ENCODE data around the gene ALOX15.

ALOX15 gene

GRCh38 chr17:4676791-4677190 lies 35.3 kb upstream of the ALOX15 start:
- no peaks in the 10 kb centered on the region for H3K4me1 ChIP-seq (ENCODE audit: control insufficient read depth in 1 of 2, insufficient read depth in 1 of 2, low read depth in 1 of 2, low read length in 1 of 2)
- no peaks in the 10 kb centered on the region for H3K27me3 ChIP-seq
- H3K27ac ChIP-seq: no peak overlapping the region
- H3K9me3 ChIP-seq: no peaks in the 10 kb centered on the region
- peaks cover 32% of the 10 kb centered on the region for H3K36me3 ChIP-seq
- TF ChIP-seq CTCF (IDR thresholded peaks at IDR 0.05): no peak
- no peak overlapping the region for H3K4me3 ChIP-seq (ENCODE audit: low read depth in 1 of 2, low read length in 1 of 2)

- H3K9me3 ChIP-seq: no peaks in the 10 kb centered on the region
- TF ChIP-seq CTCF (IDR thresholded peaks at IDR 0.05): no peak
- peaks cover 32% of the 10 kb centered on the region for H3K36me3 ChIP-seq
- H3K4me3 ChIP-seq (ENCODE audit: low read depth in 1 of 2, low read length in 1 of 2): no peak overlapping the region
- H3K27ac ChIP-seq: no peak overlapping the region
- H3K27me3 ChIP-seq: no peaks in the 10 kb centered on the region
- no peaks in the 10 kb centered on the region for H3K4me1 ChIP-seq (ENCODE audit: control insufficient read depth in 1 of 2, insufficient read depth in 1 of 2, low read depth in 1 of 2, low read length in 1 of 2)
Measured at GRCh38 chr17:4675791-4676190, 34.3 kb upstream of the ALOX15 start.

- Histone ChIP-seq H3K4me3 (ENCODE audit: low read depth in 1 of 2, low read length in 1 of 2) (no peak overlapping the region), H3K27me3 (no peaks in the 10 kb centered on the region), H3K9me3 (no peaks in the 10 kb centered on the region), H3K4me1 (ENCODE audit: control insufficient read depth in 1 of 2, insufficient read depth in 1 of 2, low read depth in 1 of 2, low read length in 1 of 2) (no peaks in the 10 kb centered on the region), H3K27ac (no peak overlapping the region), H3K36me3 (peaks cover 32% of the 10 kb centered on the region)
- no peak for TF ChIP-seq CTCF (IDR thresholded peaks at IDR 0.05)
Measured at GRCh38 chr17:4674685-4674998, 33.2 kb upstream of the ALOX15 start.

- Histone ChIP-seq H3K27me3 (no peaks in the 10 kb centered on the region), H3K9me3 (no peaks in the 10 kb centered on the region), H3K36me3 (peaks cover 32% of the 10 kb centered on the region), H3K4me1 (ENCODE audit: control insufficient read depth in 1 of 2, insufficient read depth in 1 of 2, low read depth in 1 of 2, low read length in 1 of 2) (no peaks in the 10 kb centered on the region), H3K27ac (no peak overlapping the region), H3K4me3 (ENCODE audit: low read depth in 1 of 2, low read length in 1 of 2) (no peak overlapping the region)
- no peak for TF ChIP-seq CTCF (IDR thresholded peaks at IDR 0.05)
Measured at GRCh38 chr17:4673986-4674684, 32.7 kb upstream of the ALOX15 start.

- Histone ChIP-seq H3K4me3 (ENCODE audit: low read depth in 1 of 2, low read length in 1 of 2) (no peak overlapping the region), H3K4me1 (ENCODE audit: control insufficient read depth in 1 of 2, insufficient read depth in 1 of 2, low read depth in 1 of 2, low read length in 1 of 2) (no peaks in the 10 kb centered on the region), H3K27ac (no peak overlapping the region), H3K9me3 (no peaks in the 10 kb centered on the region), H3K27me3 (peaks cover 2% of the 10 kb centered on the region), H3K36me3 (peaks cover 32% of the 10 kb centered on the region)
- no peak for TF ChIP-seq CTCF (IDR thresholded peaks at IDR 0.05)
Measured at GRCh38 chr17:4673169-4673568, 31.7 kb upstream of the ALOX15 start.

GRCh38 chr17:4672751-4673150 lies 31.3 kb upstream of the ALOX15 start:
- Histone ChIP-seq H3K9me3 (no peaks in the 10 kb centered on the region), H3K36me3 (peaks cover 32% of the 10 kb centered on the region), H3K4me3 (ENCODE audit: low read depth in 1 of 2, low read length in 1 of 2) (no peak overlapping the region), H3K27ac (no peak overlapping the region), H3K27me3 (peaks cover 6% of the 10 kb centered on the region), H3K4me1 (ENCODE audit: control insufficient read depth in 1 of 2, insufficient read depth in 1 of 2, low read depth in 1 of 2, low read length in 1 of 2) (no peaks in the 10 kb centered on the region)
- no peak for TF ChIP-seq CTCF (IDR thresholded peaks at IDR 0.05)

Data from neutrophil (primary cell).